Smooth muscle cell (in vitro differentiated cells): Measurements from ENCODE around the gene SYNGR4. TPM values are rescaled to one million over a fixed set of nuclear protein-coding genes. Genes with fewer than 3 reads are reported as not detected.

Source experiments
- DNase-seq: peaks from one replicate; lab custom pipeline; 2025; ENCODE audit not compliant: unreplicated experiment; lab: John Stamatoyannopoulos, UW
- H2AFZ ChIP-seq: fragments of 200-600 bp; sonication (generic); 2 replicates; pipeline ENCODE4 v1.6.0; 2016; ENCODE audit warnings: antibody characterized with exemption, low read depth, mild to moderate bottlenecking
- H3F3A ChIP-seq: fragments of 200-600 bp; sonication (generic); 2 replicates; pipeline ENCODE4 v1.6.0; 2017; ENCODE audit warnings: antibody characterized with exemption, low read depth
- H3K27ac ChIP-seq: fragments of 200-600 bp; sonication (generic); 2 replicates; pipeline ENCODE4 v1.5.1; 2016; ENCODE audit warnings: low read depth, mild to moderate bottlenecking
- H3K27me3 ChIP-seq: fragments of 200-600 bp; sonication (generic); 2 replicates; pipeline ENCODE4 v1.6.1; 2016; ENCODE audit warnings: low read depth, mild to moderate bottlenecking
- H3K36me3 ChIP-seq: fragments of 200-600 bp; sonication (generic); 2 replicates; pipeline ENCODE4 v1.5.1; 2016; ENCODE audit warnings: low read depth
- H3K4me1 ChIP-seq: fragments of 200-600 bp; sonication (generic); 2 replicates; pipeline ENCODE4 v1.5.1; 2016; ENCODE audit warnings: low read depth
- H3K4me2 ChIP-seq: fragments of 200-600 bp; sonication (generic); 2 replicates; pipeline ENCODE4 v1.6.0; 2016; ENCODE audit warnings: mild to moderate bottlenecking
- H3K4me3 ChIP-seq: fragments of 200-600 bp; sonication (generic); 2 replicates; pipeline ENCODE4 v1.5.1; 2016; ENCODE audit warnings: mild to moderate bottlenecking
- H3K79me2 ChIP-seq: fragments of 200-600 bp; sonication (generic); 2 replicates; pipeline ENCODE4 v1.6.0; 2016; ENCODE audit warnings: low read depth, mild to moderate bottlenecking
- H3K9ac ChIP-seq: fragments of 200-600 bp; sonication (generic); 2 replicates; pipeline ENCODE4 v1.6.0; 2016; ENCODE audit warnings: low read depth
- H3K9me3 ChIP-seq: fragments of 200-600 bp; sonication (generic); replicated peaks from 2 replicates; pipeline ENCODE4 v1.5.1; 2016; ENCODE audit warnings: low read depth
- H4K20me1 ChIP-seq: fragments of 200-600 bp; sonication (generic); 2 replicates; pipeline ENCODE4 v1.6.0; 2016; ENCODE audit warnings: low read depth
- WGBS: methylation state at CpG from one replicate; pipeline ENCODE4 v1.1.7; 2016; ENCODE audit warnings: low lambda C conversion rate; 5-methylcytosine and 5-hydroxymethylcytosine counted together
- polyA plus RNA-seq: library from polyadenylated mRNA; unstranded; fragments of >200 nt; fragmentation: Nextera tagmentation; extraction: Ambion mirVana; gene quantifications from 2 replicates; pipeline ENCODE4 v1.2.1, GENCODE V29; 2016
- total RNA-seq: library from RNA; depleted of rRNA; stranded (reverse); fragments of >200 nt; gene quantifications from 2 replicates; pipeline ENCODE4 v1.2.3, GENCODE V29; 2014
- TF ChIP-seq, protein P1 (sequence below): fragments of 200-600 bp; sonication (generic); IDR thresholded peaks from 2 replicates; pipeline ENCODE4 v1.5.1; 2017; ENCODE audit warnings: borderline replicate concordance, mild to moderate bottlenecking, antibody characterized with exemption; ENCODE audit not compliant: insufficient read depth, poor library complexity, severe bottlenecking

The SYNGR4 gene
- total and polyA plus RNA-seq, 2 experiments from 2014 or later, result not detected

GRCh38 chr19:48341515-48342413 lies 22.4 kb upstream of the SYNGR4 start:
- H3K79me2 ChIP-seq, result no peaks in the 10 kb centered on the region
- H3K27ac ChIP-seq, result no peak overlapping the region
- no peak overlapping the region for H3K4me2 ChIP-seq
- 96% methylated on average over 8 of the region's 10 CpGs for WGBS
- no peaks in the 10 kb centered on the region for H4K20me1 ChIP-seq
- no peaks in the 10 kb centered on the region for H3K27me3 ChIP-seq
- no peak overlapping the region for H3K4me3 ChIP-seq
- TF ChIP-seq, protein P1, sequence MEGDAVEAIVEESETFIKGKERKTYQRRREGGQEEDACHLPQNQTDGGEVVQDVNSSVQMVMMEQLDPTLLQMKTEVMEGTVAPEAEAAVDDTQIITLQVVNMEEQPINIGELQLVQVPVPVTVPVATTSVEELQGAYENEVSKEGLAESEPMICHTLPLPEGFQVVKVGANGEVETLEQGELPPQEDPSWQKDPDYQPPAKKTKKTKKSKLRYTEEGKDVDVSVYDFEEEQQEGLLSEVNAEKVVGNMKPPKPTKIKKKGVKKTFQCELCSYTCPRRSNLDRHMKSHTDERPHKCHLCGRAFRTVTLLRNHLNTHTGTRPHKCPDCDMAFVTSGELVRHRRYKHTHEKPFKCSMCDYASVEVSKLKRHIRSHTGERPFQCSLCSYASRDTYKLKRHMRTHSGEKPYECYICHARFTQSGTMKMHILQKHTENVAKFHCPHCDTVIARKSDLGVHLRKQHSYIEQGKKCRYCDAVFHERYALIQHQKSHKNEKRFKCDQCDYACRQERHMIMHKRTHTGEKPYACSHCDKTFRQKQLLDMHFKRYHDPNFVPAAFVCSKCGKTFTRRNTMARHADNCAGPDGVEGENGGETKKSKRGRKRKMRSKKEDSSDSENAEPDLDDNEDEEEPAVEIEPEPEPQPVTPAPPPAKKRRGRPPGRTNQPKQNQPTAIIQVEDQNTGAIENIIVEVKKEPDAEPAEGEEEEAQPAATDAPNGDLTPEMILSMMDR, result no peak
- no peaks in the 10 kb centered on the region for H3F3A ChIP-seq
- H3K4me1 ChIP-seq, result no peaks in the 10 kb centered on the region
- no peak overlapping the region for H2AFZ ChIP-seq
- H3K9ac ChIP-seq, result no peak overlapping the region
- DNase-seq, result no peak
- no peaks in the 10 kb centered on the region for H3K36me3 ChIP-seq
- no peaks in the 10 kb centered on the region for H3K9me3 ChIP-seq

GRCh38 chr19:48342414-48342738 lies 21.8 kb upstream of the SYNGR4 start:
- DNase-seq, result no peak
- Histone ChIP-seq H3K9me3 (no peaks in the 10 kb centered on the region), H3K79me2 (no peaks in the 10 kb centered on the region), H3K27me3 (no peaks in the 10 kb centered on the region), H3K36me3 (no peaks in the 10 kb centered on the region), H3F3A (no peaks in the 10 kb centered on the region), H3K27ac (no peak overlapping the region), H3K4me1 (no peaks in the 10 kb centered on the region), H3K9ac (no peak overlapping the region), H3K4me3 (no peak overlapping the region), H3K4me2 (no peak overlapping the region), H2AFZ (no peak overlapping the region), H4K20me1 (no peaks in the 10 kb centered on the region)
- 95% methylated on average over 13 of the region's 20 CpGs for WGBS
- TF ChIP-seq, protein P1, result no peak

DNA sequence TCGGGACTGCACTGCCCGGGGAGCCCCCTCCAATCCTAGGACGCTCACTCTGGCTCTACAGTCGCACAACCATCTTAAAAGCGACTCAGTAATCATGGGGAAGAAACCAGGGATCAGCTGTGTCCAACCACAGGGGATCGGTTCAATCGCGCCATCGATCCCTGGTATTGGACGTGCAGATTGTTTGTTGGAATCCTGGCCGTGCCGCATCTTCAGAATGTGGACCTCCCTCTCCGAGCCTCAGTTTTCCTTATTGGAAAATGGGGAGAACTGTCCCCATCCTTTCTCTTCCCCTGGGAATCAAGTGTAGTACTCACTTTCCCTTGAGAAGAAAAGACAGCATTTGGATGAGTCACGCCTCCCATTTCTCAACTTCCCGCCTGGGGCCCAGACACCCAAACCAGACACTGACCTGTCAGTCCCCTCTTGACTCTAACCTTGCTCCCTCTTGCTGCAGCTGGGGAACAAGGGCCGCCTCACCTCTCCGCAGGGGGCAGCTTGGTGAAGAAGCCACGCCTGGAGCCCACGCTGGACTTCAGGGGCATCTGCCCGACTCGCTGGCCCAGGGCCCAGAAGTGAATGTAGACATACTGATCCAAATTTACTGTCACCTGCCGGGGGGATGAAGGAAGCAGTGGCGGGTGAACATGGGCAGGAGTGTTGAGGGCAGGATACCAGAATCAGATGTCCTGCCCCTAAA lies 21.2 kb upstream of the SYNGR4 start:
- H3K27me3 ChIP-seq, result no peaks in the 10 kb centered on the region
- H3K36me3 ChIP-seq, result no peaks in the 10 kb centered on the region
- H3K9me3 ChIP-seq, result no peaks in the 10 kb centered on the region
- no peak overlapping the region for H3K4me3 ChIP-seq
- H4K20me1 ChIP-seq, result no peaks in the 10 kb centered on the region
- no peaks in the 10 kb centered on the region for H3K79me2 ChIP-seq
- no peak overlapping the region for H3K27ac ChIP-seq
- no peak overlapping the region for H2AFZ ChIP-seq
- H3F3A ChIP-seq, result no peaks in the 10 kb centered on the region
- no peak overlapping the region for H3K4me2 ChIP-seq
- TF ChIP-seq, protein P1, result no peak
- no peak overlapping the region for H3K9ac ChIP-seq
- 90% methylated on average over 23 of the region's 23 CpGs for whole genome bisulfite sequencing
- no peak for DNase-seq
- H3K4me1 ChIP-seq, result no peaks in the 10 kb centered on the region
